Measurements from ENCODE around the gene HDGFL3. TPM values are rescaled to one million over a fixed set of nuclear protein-coding genes. Genes with fewer than 3 reads are reported as not detected.

Gene HDGFL3
- total and polyA plus RNA-seq, 9 of the 15 experiments (the other 6 are each of a cell fraction or from before 2014, with no cell fraction given), result 6.7 to 42.0 (median 31.4) TPM

DNA sequence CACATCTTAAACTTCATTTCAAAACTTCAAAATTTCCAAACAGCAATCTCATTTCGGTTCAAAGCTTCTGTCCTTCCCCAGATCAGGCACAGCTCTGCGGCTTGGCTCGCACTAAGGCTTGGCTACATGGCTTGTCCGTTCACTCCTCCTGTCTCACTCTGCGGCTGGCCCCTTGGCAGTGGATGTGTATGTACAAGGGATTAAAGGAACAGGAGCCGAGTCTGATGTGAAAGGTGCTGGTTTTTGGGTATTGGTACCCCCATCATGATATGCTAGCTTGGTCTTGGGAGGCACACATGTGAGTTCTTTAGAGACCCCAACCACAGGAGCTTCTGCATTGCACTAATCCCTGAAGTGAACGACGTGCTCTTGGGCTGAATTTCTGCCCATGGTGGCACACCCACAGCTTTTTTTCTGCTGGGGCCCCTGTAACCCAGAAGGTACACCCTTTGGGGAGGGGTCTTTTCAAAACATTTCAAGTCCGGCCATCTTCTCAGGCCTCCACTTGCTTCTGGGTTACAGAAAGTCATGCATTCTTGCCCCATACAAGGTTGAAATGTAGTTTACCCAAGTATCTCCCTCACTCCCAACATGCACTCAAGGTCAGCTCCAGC lies 87.5 kb downstream of the HDGFL3 start:
- Histone ChIP-seq H3K4me3 (no peak overlapping the region), H3K36me3 (ENCODE audit: control insufficient read depth, insufficient read depth, low read length) (no peaks in the 10 kb centered on the region), H4K20me1 (replicated peaks; ENCODE audit: control insufficient read depth, insufficient read depth, low read length) (no peaks in the 10 kb centered on the region), H3K4me2 (ENCODE audit: insufficient read depth, low read length) (no peak overlapping the region), H3K79me2 (ENCODE audit: control insufficient read depth, insufficient read depth, low read length) (no peaks in the 10 kb centered on the region), H3K27me3 (ENCODE audit: control insufficient read depth in 2 of 2, insufficient read depth in 2 of 2, low read length in 2 of 2) (no peaks in the 10 kb centered on the region; a peak in 1 of 5 replicates), H3K9me3 (replicated peaks; ENCODE audit: control insufficient read depth, insufficient read depth, low read depth, low read length) (no peaks in the 10 kb centered on the region), H3K9me1 (ENCODE audit: control insufficient read depth, insufficient read depth, low read length) (no peaks in the 10 kb centered on the region), H3K4me1 (replicated peaks in 1 of 2; ENCODE audit: control insufficient read depth in 2 of 2, insufficient read depth in 2 of 2, low read length in 2 of 2) (no peaks in the 10 kb centered on the region; a peak in 1 of 5 replicates), H2AFZ (ENCODE audit: low read depth, low read length) (no peak overlapping the region), H3K9ac (ENCODE audit: insufficient read depth in 1 of 2, low read depth in 2 of 2, low read length in 2 of 2) (no peak overlapping the region), H3K27ac (ENCODE audit: extremely low read depth, low read depth, low read length) (no peak overlapping the region)
- no peak for TF ChIP-seq SLC30A9 (CRISPR knock-in tag; IDR thresholded peaks at IDR 0.05)
- no peak for TF ChIP-seq SMARCE1 (IDR thresholded peaks at IDR 0.05)
- no peak for TF ChIP-seq NCOA1 (IDR thresholded peaks at IDR 0.05; ENCODE audit: low read depth)
- TF ChIP-seq BDP1 (IDR thresholded peaks at IDR 0.05; ENCODE audit: insufficient read depth, insufficient read length), result no peak
- no peak for TF ChIP-seq ZNF133 (CRISPR knock-in tag; IDR thresholded peaks at IDR 0.05)
- TF ChIP-seq KLF6 (CRISPR knock-in tag; IDR thresholded peaks at IDR 0.05; ENCODE audit: borderline replicate concordance), result no peak
- TF ChIP-seq, protein P1, sequence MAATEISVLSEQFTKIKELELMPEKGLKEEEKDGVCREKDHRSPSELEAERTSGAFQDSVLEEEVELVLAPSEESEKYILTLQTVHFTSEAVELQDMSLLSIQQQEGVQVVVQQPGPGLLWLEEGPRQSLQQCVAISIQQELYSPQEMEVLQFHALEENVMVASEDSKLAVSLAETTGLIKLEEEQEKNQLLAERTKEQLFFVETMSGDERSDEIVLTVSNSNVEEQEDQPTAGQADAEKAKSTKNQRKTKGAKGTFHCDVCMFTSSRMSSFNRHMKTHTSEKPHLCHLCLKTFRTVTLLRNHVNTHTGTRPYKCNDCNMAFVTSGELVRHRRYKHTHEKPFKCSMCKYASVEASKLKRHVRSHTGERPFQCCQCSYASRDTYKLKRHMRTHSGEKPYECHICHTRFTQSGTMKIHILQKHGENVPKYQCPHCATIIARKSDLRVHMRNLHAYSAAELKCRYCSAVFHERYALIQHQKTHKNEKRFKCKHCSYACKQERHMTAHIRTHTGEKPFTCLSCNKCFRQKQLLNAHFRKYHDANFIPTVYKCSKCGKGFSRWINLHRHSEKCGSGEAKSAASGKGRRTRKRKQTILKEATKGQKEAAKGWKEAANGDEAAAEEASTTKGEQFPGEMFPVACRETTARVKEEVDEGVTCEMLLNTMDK (IDR thresholded peaks at IDR 0.05; ENCODE audit: borderline replicate concordance, insufficient read depth, low read depth, low read length, poor library complexity, severe bottlenecking), result no peak
- TF ChIP-seq TBP (optimal IDR thresholded peaks at IDR 0.05; ENCODE audit: low read depth, low read length), result no peak
- TF ChIP-seq ZNF12 (CRISPR knock-in tag; IDR thresholded peaks at IDR 0.05), result no peak
- TF ChIP-seq ZNF609 (CRISPR knock-in tag; IDR thresholded peaks at IDR 0.05; ENCODE audit: borderline replicate concordance), result no peak
- no peak for TF ChIP-seq SMAD3 (CRISPR knock-in tag; conservative IDR thresholded peaks at IDR 0.05)
- no peak for TF ChIP-seq ZBED1 (IDR thresholded peaks at IDR 0.05)
- no peak for TF ChIP-seq NCOR1 (IDR thresholded peaks at IDR 0.05)
- no TSS peak for BruUV-seq (replicated peaks)
- 60% methylated on average over 9 of the region's 9 CpGs for WGBS (ENCODE audit: insufficient coverage, low coverage, missing lambda C conversion rate)
- ChIA-PET POLR2A (interaction anchor here (0.5 to 3.1 kb wide), 6 partner anchors 10 to 545 kb away, joined by 3 to 18 read pairs (median 3); no protein-coding TSS in a partner anchor), CTCF (ENCODE audit: low intra/inter-chr PET ratio) (no interaction called here)
- in situ Hi-C loops (cut with MboI) (no loop called here), intact Hi-C loops (cut with micrococcal nuclease) (no loop called here)
- DNase-seq (ENCODE audit: extremely low read depth in 1 of 4, low spot score in 3 of 4) (no peak), ATAC-seq (0 out of 3 replicates have a peak, but pooled peaks have one; percentile 23), FAIRE-seq (no peak)
